HepG2 (cell line): ENCODE measurements around the gene PCGF2. TPM values are rescaled to one million over a fixed set of nuclear protein-coding genes. Genes with fewer than 3 reads are reported as not detected.
A peak's percentile ranks its signal among the peaks of the same experiment; 100 is the strongest.

Experiments
- ATAC-seq: fragments of 200-7000 bp; cut with Tn5 transposase; 3 replicates; pipeline ENCODE4 v1.9.1; 2020; ENCODE audit warnings: mild to moderate bottlenecking, moderate library complexity
- BruUV-seq: library from RNA; stranded (reverse); fragments of 400-500 nt; replicated peaks from 2 replicates; lab custom pipeline; 2021; lab: Mats Ljungman, UMichigan
- CTCF ChIA-PET: fragments of 300-600 bp; formaldehyde crosslinking; extraction: SDS; loops from one replicate; lab custom pipeline; 2021; ENCODE audit warnings: low total read pairs, inconsistent platforms, low intra/inter-chr PET ratio; lab: Yijun Ruan, JAX
- POLR2A ChIA-PET: fragments of 350-600 bp; sonication (Branson Sonifier 250); formaldehyde crosslinking; loops from one replicate; lab custom pipeline; 2020; ENCODE audit warnings: antibody characterized with exemption, inconsistent platforms; lab: Yijun Ruan, JAX
- DNase-seq: peaks from one replicate; pipeline ENCODE4 v3.0.0-alpha.2; 2015; ENCODE audit warnings: low spot score
- FAIRE-seq: peaks from 3 replicates; lab custom pipeline; 2011; peaks lifted over from hg19 to GRCh38; lab: Jason Lieb, UNC
- H2AFZ ChIP-seq: one replicate; pipeline ENCODE4 v1.6.1; 2011; ENCODE audit warnings: low read length, inconsistent platforms
- H3K27ac ChIP-seq: fragments of 300-600 bp; 3 replicates; pipeline ENCODE4 v1.8.0; 2011; ENCODE audit warnings: mixed run types, mild to moderate bottlenecking, mixed read lengths, low read length, inconsistent platforms; ENCODE audit not compliant: insufficient read depth; ENCODE audit errors: extremely low read length
- H3K27me3 ChIP-seq, 2 experiments: fragments of 200-600 bp in 1 of 2; 2 replicates in 1 of 2; 3 replicates in 1 of 2; pipeline versions ENCODE4 v1.6.0 to v1.8.0; 2011; ENCODE audit warnings: low read length in 2 of 2, mild to moderate bottlenecking in 2 of 2, moderate library complexity in 2 of 2, inconsistent platforms in 1 of 2; ENCODE audit not compliant: insufficient read depth in 2 of 2, control insufficient read depth in 1 of 2
- H3K36me3 ChIP-seq, 2 experiments: fragments of 200-600 bp in 1 of 2; replicated peaks in 1 of 2; 2 replicates in 1 of 2; 3 replicates in 1 of 2; pipeline versions ENCODE4 v1.5.1 to v1.8.0; 2011; ENCODE audit warnings: low read length in 2 of 2, inconsistent platforms in 1 of 2; ENCODE audit not compliant: insufficient read depth in 2 of 2, control insufficient read depth in 1 of 2
- H3K4me1 ChIP-seq: 2 replicates; pipeline ENCODE4 v1.5.1; 2012; ENCODE audit warnings: low read length, inconsistent platforms; ENCODE audit not compliant: insufficient read depth
- H3K4me2 ChIP-seq: 2 replicates; pipeline ENCODE4 v1.6.0; 2011; ENCODE audit warnings: low read depth, low read length, inconsistent platforms
- H3K4me3 ChIP-seq, 3 experiments: fragments of 200-600 bp in 1 of 3; sonication (generic), shearing (Covaris generic) in 1 of 3; replicated peaks in 1 of 3; 2 replicates each; pipeline ENCODE4 v1.5.1; 2011 to 2016; ENCODE audit warnings: low read length in 3 of 3, inconsistent platforms in 2 of 3, low read depth in 2 of 3, mild to moderate bottlenecking in 2 of 3, control low read depth in 1 of 3, mixed read lengths in 1 of 3; ENCODE audit not compliant: insufficient read depth in 1 of 3
- H3K79me2 ChIP-seq: one replicate; pipeline ENCODE4 v1.6.1; 2011; ENCODE audit warnings: low read length, inconsistent platforms; ENCODE audit not compliant: insufficient read depth
- H3K9ac ChIP-seq: 2 replicates; pipeline ENCODE4 v1.6.0; 2011; ENCODE audit warnings: mild to moderate bottlenecking, low read depth, low read length, inconsistent platforms; ENCODE audit not compliant: insufficient read depth
- H3K9me3 ChIP-seq: 2 replicates; pipeline ENCODE4 v1.5.1; 2012; ENCODE audit warnings: mild to moderate bottlenecking, low read length
- H4K20me1 ChIP-seq: 2 replicates; pipeline ENCODE4 v1.6.0; 2011; ENCODE audit warnings: inconsistent platforms, mild to moderate bottlenecking, low read length, moderate library complexity; ENCODE audit not compliant: insufficient read depth
- ASH2L ChIP-seq: fragments of 300-600, 200-600 bp; sonication (generic); IDR thresholded peaks from 2 replicates; pipeline ENCODE4 v1.7.0; 2017; ENCODE audit warnings: low read depth, mild to moderate bottlenecking, moderate library complexity, mixed read lengths, low read length; ENCODE audit not compliant: insufficient read length
- CENPT ChIP-seq: sonication (generic); formaldehyde crosslinking; IDR thresholded peaks from 2 replicates; pipeline ENCODE4 v1.8.0; 2022; ENCODE audit warnings: low read depth, mild to moderate bottlenecking, moderate library complexity, missing genetic modification reagents
- HNF4A ChIP-seq: sonication (generic); formaldehyde crosslinking; IDR thresholded peaks from 2 replicates; pipeline ENCODE4 v1.4.0; 2020; ENCODE audit warnings: missing genetic modification reagents
- HOMEZ ChIP-seq: IDR thresholded peaks from 2 replicates; pipeline ENCODE4 v1.6.1; 2016; ENCODE audit warnings: low read depth
- STAG1 ChIP-seq: sonication (generic); formaldehyde crosslinking; IDR thresholded peaks from 2 replicates; pipeline ENCODE4 v1.4.0; 2020; ENCODE audit warnings: missing genetic modification reagents
- ZBTB44 ChIP-seq: sonication (generic); formaldehyde crosslinking; IDR thresholded peaks from 2 replicates; pipeline ENCODE4 v1.4.0; 2020; ENCODE audit warnings: missing genetic modification reagents
- ZFP1 ChIP-seq: IDR thresholded peaks from 2 replicates; pipeline ENCODE4 v1.6.1; 2016
- ZNF124 ChIP-seq: sonication (generic); formaldehyde crosslinking; IDR thresholded peaks from 2 replicates; pipeline ENCODE4 v1.4.0; 2020; ENCODE audit warnings: missing genetic modification reagents
- ZNF564 ChIP-seq: sonication (generic); formaldehyde crosslinking; IDR thresholded peaks from 2 replicates; pipeline ENCODE4 v1.8.1; 2023; ENCODE audit warnings: mild to moderate bottlenecking, missing genetic modification reagents
- ZNF629 ChIP-seq: sonication (generic); formaldehyde crosslinking; conservative IDR thresholded peaks from 2 replicates; pipeline ENCODE4 v1.5.0; 2020; ENCODE audit warnings: missing genetic modification reagents
- WGBS: methylation state at CpG from one replicate; pipeline ENCODE4 v1.1.6; 2017; ENCODE audit warnings: low lambda C conversion rate; 5-methylcytosine and 5-hydroxymethylcytosine counted together
- in situ Hi-C: cut with HindIII; loops from 2 replicates; pipeline ENCODE4 v1.10.0; 2017; ENCODE audit warnings: low pct_unique_long_range_greater_than_20kb; ENCODE audit not compliant: extremely low pct_ligation_motif_present
- intact Hi-C: fragments of 100-400 bp; cut with micrococcal nuclease; formaldehyde crosslinking; loops from one replicate; pipeline ENCODE4 v1.10.0; 2022; ENCODE audit not compliant: unreplicated experiment
- polyA plus RNA-seq, 8 experiments: library from polyadenylated mRNA; depleted of rRNA in 3 of 8; stranded (reverse) in 7 of 8; unstranded in 1 of 8; fragments of >200 nt; fragmentation: Illumina TruSeq in 4 of 8; extraction: Trizol in 4 of 8; gene quantifications; 2 replicates each; pipeline versions ENCODE4 v1.2.1 to v1.2.3, GENCODE V29; 2011 to 2016; ENCODE audit warnings: low read depth in 4 of 8, missing spikeins in 1 of 8, mixed read lengths in 1 of 8; ENCODE audit not compliant: insufficient read depth in 1 of 8
- total RNA-seq, 5 experiments: library from RNA; depleted of rRNA; stranded (reverse); fragments of >200 nt; fragmentation: Illumina TruSeq; extraction: Trizol; gene quantifications; 2 replicates each; pipeline ENCODE4 v1.2.3, GENCODE V29; 2016; ENCODE audit warnings: low read depth in 1 of 5
- TF ChIP-seq, protein P1 (sequence below): sonication (generic); formaldehyde crosslinking; IDR thresholded peaks from 2 replicates; pipeline ENCODE4 v1.4.0; 2020; ENCODE audit warnings: mild to moderate bottlenecking, missing genetic modification reagents, borderline replicate concordance

The PCGF2 gene
- total and polyA plus RNA-seq, 2 of the 13 experiments (the other 11 are each of a cell fraction or from before 2014, with no cell fraction given), result 11.6 to 29.4 TPM

GRCh38 chr17:38773258-38773657 lies 25.1 kb upstream of the PCGF2 start:
- peaks cover 64 to 86% of the 10 kb centered on the region in 2 experiments for H3K36me3 ChIP-seq
- TF ChIP-seq STAG1 (CRISPR knock-in tag), result no peak
- peak; percentile 94 for TF ChIP-seq ZNF629 (CRISPR knock-in tag)
- no peak for TF ChIP-seq CENPT (CRISPR knock-in tag)
- DNase-seq (no peak), ATAC-seq (no peak), FAIRE-seq (no peak)
- no peaks in the 10 kb centered on the region for H4K20me1 ChIP-seq
- no TSS peak for BruUV-seq
- H3K4me2 ChIP-seq, result no peak overlapping the region
- H3K27ac ChIP-seq, result no peak overlapping the region
- ChIA-PET CTCF (no interaction called here), POLR2A (no interaction called here)
- no peak overlapping the region for H3K4me3 ChIP-seq
- in situ Hi-C loops (loop anchor here (25.0 kb wide), 1 partner anchor 389 kb away; the partner anchor contains the start of genes ARL5C and PLXDC1), intact Hi-C loops (no loop called here)
- H3K4me1 ChIP-seq, result no peaks in the 10 kb centered on the region
- no peaks in the 10 kb centered on the region for H3K9me3 ChIP-seq
- H3K9ac ChIP-seq, result no peak overlapping the region
- no peak overlapping the region for H2AFZ ChIP-seq
- H3K79me2 ChIP-seq, result no peaks in the 10 kb centered on the region
- no peaks in the 10 kb centered on the region for H3K27me3 ChIP-seq

- no peaks in the 10 kb centered on the region for H3K9me3 ChIP-seq
- in situ Hi-C loops (loop anchor here (25.0 kb wide), 1 partner anchor 394 kb away; the partner anchor contains the start of genes ARL5C and PLXDC1), intact Hi-C loops (no loop called here)
- ChIA-PET POLR2A (interaction anchor here (1.2 kb wide), 1 partner anchor 16 kb away, joined by 3 read pairs; the partner anchor contains the start of gene PSMB3), CTCF (no interaction called here)
- FAIRE-seq (no peak), DNase-seq (no peak), ATAC-seq (no peak)
- H3K9ac ChIP-seq, result no peak overlapping the region
- BruUV-seq, result no TSS peak
- H3K4me1 ChIP-seq, result no peaks in the 10 kb centered on the region
- no peak overlapping the region for H2AFZ ChIP-seq
- no peak overlapping the region for H3K27ac ChIP-seq
- H3K4me2 ChIP-seq, result no peak overlapping the region
- WGBS, result 96% methylated on average over 6 of the region's 6 CpGs
- H3K27me3 ChIP-seq, result no peaks in the 10 kb centered on the region
- H3K79me2 ChIP-seq, result no peaks in the 10 kb centered on the region
- H4K20me1 ChIP-seq, result no peaks in the 10 kb centered on the region
- H3K4me3 ChIP-seq, result no peak overlapping the region
- H3K36me3 ChIP-seq, result peaks cover 60 to 94% of the 10 kb centered on the region in 2 experiments
- TF ChIP-seq ZBTB44 (no peak), ZNF564 (CRISPR knock-in tag) (no peak), HOMEZ (CRISPR knock-in tag) (no peak), ZNF124 (CRISPR knock-in tag) (no peak), ASH2L (no peak), HNF4A (CRISPR knock-in tag) (no peak), ZFP1 (CRISPR knock-in tag) (no peak)
- TF ChIP-seq, protein P1, sequence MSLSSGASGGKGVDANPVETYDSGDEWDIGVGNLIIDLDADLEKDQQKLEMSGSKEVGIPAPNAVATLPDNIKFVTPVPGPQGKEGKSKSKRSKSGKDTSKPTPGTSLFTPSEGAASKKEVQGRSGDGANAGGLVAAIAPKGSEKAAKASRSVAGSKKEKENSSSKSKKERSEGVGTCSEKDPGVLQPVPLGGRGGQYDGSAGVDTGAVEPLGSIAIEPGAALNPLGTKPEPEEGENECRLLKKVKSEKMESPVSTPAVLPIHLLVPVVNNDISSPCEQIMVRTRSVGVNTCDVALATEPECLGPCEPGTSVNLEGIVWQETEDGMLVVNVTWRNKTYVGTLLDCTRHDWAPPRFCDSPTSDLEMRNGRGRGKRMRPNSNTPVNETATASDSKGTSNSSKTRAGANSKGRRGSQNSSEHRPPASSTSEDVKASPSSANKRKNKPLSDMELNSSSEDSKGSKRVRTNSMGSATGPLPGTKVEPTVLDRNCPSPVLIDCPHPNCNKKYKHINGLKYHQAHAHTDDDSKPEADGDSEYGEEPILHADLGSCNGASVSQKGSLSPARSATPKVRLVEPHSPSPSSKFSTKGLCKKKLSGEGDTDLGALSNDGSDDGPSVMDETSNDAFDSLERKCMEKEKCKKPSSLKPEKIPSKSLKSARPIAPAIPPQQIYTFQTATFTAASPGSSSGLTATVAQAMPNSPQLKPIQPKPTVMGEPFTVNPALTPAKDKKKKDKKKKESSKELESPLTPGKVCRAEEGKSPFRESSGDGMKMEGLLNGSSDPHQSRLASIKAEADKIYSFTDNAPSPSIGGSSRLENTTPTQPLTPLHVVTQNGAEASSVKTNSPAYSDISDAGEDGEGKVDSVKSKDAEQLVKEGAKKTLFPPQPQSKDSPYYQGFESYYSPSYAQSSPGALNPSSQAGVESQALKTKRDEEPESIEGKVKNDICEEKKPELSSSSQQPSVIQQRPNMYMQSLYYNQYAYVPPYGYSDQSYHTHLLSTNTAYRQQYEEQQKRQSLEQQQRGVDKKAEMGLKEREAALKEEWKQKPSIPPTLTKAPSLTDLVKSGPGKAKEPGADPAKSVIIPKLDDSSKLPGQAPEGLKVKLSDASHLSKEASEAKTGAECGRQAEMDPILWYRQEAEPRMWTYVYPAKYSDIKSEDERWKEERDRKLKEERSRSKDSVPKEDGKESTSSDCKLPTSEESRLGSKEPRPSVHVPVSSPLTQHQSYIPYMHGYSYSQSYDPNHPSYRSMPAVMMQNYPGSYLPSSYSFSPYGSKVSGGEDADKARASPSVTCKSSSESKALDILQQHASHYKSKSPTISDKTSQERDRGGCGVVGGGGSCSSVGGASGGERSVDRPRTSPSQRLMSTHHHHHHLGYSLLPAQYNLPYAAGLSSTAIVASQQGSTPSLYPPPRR (CRISPR knock-in tag), result no peak
Observed at GRCh38 chr17:38768417-38768816, 20.3 kb upstream of the PCGF2 start.
